GM21367 (cell line): ENCODE results near the gene FASLG.
"Not testable (repeated sequence)": the region's sequence is repeated elsewhere in the genome, so short reads cannot be mapped to it uniquely, and the experiment has no call there.

Experiments used
- ATAC-seq: cut with Tn5 transposase; IDR thresholded peaks from one replicate; pipeline ENCODE4 v1.9.1; 2021; ENCODE audit not compliant: unreplicated experiment

FASLG gene, protein sequence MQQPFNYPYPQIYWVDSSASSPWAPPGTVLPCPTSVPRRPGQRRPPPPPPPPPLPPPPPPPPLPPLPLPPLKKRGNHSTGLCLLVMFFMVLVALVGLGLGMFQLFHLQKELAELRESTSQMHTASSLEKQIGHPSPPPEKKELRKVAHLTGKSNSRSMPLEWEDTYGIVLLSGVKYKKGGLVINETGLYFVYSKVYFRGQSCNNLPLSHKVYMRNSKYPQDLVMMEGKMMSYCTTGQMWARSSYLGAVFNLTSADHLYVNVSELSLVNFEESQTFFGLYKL

DNA sequence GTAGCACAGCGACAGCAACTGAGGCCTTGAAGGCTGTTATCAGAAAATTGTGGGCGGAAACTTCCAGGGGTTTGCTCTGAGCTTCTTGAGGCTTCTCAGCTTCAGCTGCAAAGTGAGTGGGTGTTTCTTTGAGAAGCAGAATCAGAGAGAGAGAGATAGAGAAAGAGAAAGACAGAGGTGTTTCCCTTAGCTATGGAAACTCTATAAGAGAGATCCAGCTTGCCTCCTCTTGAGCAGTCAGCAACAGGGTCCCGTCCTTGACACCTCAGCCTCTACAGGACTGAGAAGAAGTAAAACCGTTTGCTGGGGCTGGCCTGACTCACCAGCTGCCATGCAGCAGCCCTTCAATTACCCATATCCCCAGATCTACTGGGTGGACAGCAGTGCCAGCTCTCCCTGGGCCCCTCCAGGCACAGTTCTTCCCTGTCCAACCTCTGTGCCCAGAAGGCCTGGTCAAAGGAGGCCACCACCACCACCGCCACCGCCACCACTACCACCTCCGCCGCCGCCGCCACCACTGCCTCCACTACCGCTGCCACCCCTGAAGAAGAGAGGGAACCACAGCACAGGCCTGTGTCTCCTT, at the start of gene FASLG:
Gene FASLG, plus strand, starts transcription at position 233 of the 583 bp plus-strand sequence. Its CDS starts 99 bp downstream, at position 332.
- no peak for ATAC-seq

DNA sequence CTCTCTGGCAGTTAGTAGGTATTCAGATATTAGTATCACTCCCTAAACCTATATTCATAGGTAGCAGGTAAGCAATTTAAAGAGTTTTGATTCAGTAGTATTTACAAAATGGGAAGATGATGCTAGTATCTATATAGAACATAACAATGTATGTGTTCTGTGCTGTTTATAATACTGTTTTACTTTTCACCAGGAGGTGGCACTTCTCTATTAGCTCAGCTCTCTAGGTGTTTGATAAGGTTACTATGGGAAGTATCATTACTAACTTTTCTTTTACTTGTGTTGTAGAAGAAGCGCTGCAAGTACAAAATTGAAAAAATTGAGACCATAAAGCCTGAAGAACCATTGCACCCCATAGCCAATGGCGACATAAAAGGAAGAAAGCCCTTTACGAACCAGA, 49.4 kb upstream of the FASLG start:
- no peak for ATAC-seq

DNA sequence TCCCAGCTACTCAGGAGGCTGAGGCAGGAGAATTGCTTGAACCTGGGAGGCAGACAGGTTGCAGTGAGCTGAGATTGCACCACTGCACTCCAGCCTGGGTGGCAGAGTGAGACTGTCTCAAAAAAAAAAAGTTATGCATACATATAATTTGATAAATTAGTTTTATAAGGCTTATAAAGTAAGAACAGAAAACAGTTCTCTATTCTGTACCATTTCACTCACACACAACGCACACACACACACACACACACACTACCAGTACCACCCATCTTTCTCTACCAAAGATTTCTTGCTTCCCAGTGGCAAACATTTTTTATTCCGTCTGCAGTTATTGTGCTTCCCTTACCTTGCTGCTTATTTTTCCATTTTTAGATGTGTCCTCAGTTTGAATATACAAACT, 46.4 kb upstream of the FASLG start:
- ATAC-seq = no peak

DNA sequence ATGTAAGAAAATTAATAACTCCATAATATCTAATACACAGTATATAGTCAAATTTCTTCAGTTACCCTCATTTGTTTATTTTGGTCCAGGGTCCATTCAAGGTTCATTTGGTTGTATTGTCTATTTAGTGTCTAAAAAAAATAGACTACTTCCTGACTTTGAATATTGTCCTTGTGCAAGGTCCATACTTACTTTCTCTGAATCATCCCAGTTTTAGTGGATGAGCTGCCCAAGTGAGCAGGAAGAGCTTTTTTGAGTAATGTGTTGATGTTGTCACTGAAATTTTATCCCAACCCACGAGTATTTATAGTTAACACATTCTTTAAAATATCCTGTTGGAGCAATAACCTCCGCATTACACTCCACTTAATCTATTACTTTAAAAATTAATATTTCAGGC, 45.6 kb upstream of the FASLG start:
- ATAC-seq = no peak

DNA sequence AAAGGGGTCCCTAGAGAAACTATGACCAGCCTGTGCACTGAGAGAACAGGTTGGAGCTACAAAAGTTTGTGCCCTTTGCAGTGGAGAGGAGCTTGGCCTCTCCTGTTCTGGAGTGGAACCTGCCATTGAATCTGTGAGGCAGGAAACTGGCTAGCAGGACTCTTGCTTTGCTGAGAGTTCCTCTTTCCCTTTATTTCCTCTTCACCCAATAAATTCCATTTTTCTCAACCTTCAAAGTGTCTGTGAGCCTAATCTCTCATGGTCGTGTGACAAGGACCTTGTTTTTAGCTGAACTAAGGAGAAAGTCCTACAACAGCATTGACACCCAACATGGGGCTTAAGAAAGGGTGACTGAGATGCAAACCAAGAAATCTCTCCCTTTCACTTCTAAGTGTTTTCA, 42.7 kb upstream of the FASLG start:
- no peak for ATAC-seq

DNA sequence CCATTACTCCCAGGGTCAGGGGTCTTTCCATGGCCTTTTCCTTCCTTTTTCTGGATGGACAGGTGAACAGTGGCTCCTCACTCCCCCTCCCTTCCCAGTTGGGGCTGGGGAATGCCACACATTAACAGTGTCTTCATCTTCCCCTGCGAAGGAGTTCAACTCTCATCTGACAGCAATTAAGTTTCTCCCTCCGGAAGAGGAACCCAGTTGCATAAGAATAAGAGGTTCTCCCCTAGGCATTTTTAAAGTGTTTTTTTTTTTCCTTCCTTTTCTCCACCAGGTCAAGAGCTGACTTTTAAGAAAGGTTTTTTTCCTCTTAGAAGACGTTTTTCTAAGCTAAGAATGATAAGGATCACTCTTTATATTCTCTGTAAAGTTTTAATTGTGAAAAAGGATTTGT, 42.3 kb upstream of the FASLG start:
- ATAC-seq = no peak

DNA sequence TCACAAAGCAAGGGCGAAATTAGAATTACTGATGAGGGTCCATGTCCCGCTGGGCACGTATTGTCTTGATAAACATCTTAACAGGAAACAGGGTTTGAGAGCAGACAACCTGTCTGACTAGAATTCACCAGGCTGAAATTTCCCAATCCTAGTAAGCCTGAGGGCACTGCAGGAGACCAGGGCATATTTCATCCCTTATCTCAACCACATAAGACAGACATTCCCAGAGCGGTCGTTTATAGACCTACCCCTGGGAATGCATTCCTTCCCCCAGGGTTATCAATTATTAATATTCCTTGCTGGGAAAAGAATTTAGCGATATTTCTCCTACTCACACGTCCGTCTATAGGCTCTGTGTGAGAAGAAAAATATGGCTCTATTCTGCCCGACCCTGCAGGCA, 38.3 kb upstream of the FASLG start:
- not testable (repeated sequence) for ATAC-seq

DNA sequence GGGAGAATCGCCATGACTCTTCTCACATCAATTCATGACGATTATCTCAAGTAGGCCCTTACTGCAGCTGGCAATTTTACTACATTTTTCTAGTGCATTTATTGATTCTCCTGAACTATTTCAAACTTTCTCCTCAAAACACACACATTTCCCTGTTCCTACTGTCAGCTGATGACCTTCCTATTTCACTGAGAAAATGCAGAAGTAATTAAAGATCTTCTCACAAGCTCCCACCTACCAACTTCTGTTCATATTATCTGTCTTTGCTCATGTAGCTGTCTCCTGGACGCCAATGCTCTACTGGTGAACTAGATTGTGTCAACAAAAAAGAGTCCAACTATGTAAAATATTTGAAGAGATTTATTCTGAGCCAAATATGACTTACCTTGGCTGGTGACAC, 36.4 kb upstream of the FASLG start:
- ATAC-seq = no peak

DNA sequence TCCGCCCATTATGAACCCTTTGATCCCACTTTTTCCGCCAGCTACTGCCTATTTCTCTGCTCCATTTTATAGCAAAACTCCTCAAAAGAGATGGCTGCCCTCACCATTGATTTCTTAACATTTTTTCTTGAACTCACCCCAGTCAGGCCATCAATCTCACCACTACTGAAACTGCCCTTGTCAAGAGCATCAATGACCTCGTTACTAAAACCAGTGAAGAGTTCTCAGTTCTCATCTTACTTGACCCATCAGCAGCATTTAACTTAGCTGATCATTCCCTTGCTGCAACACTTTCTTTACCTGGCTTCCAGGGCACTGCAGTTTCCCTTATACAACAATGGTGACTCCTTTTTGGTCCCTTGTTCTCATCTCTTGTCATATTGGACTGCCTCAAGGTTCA, 35.2 kb upstream of the FASLG start:
- ATAC-seq = no peak

DNA sequence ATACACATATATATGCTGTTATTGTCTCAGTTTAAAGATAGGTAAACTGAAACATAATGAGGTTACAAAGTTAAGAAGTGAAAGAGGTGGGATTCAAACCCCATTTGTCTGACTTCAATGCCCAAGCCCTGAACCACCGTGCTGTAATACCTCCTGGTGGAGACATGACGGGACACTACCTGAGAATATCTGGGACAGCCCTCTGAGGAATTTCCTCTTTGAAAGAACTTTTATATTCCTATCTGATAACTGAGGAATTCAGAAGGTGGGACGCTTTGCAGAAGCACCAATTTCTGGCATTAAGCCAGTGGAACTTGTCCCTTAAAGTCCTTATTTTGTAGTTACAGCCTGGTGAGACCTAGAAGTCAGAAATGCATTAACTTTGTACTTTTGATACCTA, 32.1 kb upstream of the FASLG start:
- ATAC-seq = no peak

DNA sequence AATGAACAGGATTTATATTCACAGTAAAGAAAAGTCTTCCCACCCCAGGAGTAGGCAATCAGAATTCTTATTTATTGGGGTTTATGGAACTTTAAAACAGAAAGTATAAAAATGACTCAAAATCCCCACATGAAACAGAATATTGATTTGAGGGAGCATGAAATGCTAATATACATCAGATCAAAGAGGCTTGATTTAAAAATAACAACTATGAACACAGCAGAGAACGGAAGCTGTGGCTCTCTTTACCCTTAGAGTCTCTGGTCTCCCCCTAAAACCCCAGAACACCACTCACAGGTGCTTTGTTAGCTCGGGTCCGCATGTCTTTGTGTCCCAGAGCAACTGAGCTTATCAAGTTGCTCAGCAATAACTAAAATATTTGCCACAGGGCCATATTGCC, 31.2 kb upstream of the FASLG start:
- ATAC-seq = no peak

DNA sequence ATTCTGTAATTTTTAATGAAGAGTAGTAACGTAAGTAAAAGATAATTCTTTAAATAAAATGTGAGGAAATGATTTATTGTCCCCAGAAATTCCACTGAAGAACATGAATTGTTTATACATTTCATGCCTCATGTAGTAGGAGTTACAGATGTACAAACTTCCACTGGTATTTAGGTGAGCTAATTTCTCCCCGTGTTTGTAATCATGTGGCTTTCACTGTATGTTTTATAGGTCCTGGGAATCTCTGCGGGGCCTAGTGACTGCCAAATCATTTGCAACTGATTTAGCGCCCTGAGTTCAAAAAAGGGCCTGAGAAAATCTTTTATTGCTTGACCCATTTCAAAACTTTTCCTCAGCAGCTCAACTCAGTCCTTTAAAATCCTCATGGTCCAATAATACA, 30.5 kb upstream of the FASLG start:
- no peak for ATAC-seq

DNA sequence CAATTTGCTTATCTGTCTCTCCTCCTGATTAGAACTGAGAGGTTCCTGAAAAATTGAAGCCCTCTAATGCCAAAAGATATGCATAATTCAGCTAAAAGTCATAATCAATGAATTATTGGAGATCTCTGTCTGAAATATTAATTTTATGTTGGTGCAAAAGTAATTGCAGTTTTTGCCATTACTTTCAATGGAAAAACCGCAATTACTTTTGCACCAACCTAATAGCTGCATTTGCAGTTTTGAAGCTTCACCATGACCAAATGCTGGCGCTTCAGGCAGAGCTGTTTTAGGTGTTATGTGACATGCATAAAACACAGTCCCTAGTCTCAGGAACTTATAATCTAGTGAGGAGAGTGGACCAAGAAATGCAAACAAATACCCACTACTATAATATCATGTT, 29.7 kb upstream of the FASLG start:
- ATAC-seq = no peak

DNA sequence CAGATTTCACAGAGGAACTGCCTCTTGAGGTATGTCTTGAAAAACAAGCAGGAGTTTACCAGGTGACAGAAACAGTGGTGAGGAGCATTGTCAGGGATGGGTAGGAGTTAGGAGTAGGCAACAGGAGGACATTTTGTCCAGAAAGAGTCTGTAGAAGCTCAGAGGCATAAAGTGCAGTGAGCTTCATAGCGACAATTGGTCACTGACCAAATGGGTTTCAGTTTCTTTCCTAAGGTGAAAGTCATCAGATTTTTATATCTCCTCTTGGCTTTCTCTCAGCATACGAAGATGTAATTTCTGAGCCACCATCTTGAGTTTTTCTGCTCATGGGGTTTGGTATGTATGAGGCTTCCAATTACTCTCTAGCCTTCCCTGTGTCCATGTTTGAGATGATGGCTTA, 29.3 kb upstream of the FASLG start:
- ATAC-seq = no peak

DNA sequence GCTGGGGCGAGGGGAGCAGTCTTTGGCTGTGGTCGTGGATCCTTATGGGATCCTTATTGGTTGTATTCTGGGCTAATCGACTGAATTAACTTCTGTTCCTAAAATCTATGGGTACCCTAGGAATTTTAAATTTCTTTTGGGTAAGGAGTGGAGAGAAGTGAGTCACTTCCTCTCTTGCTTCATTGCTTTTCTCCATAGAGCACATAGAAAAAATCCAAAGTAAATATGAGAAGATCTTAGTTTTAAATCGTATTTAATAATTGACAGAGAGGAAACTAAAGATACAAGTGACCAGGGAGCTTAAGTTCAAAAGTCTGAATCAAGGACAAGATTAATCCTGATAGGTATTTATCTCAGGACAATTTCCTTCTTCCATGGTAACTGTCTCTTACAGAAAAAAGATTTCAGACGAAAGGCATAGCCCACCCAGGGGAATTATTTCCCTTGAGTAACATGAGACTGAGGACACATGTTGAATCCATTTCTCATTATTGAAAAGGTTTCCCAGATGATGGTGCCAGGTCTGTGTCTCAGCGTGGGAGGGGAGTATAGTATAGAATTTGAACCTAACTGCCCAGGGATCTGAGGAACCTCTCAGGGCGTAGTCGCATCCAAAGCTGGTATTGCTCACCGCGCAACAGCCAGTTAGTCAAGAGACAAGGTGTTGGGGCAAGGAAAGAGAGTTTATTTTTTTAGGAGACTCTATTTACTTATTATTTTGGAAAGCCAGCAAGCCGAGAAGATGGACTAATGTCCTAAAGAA, 28.7 kb upstream of the FASLG start:
- no peak for ATAC-seq

DNA sequence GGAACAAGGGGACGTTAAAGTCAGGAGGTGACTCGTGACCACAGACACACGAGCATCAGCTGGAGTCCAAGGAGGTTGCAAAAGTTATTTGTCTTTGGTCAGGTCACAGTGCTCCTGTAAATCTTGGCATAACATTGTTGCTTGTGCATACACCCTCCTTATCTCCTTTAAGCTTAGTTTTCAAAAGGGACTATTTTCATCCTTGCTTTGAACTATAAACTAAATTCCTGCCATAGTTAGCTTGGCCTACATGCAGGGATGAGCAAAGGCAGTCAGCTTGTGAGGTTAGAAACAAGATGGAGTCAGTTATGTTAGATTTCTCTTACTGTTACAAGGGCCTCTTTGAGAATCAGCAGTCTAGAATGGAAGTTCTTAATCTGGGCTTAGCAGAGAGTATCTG, 28.0 kb upstream of the FASLG start:
- ATAC-seq = no peak

DNA sequence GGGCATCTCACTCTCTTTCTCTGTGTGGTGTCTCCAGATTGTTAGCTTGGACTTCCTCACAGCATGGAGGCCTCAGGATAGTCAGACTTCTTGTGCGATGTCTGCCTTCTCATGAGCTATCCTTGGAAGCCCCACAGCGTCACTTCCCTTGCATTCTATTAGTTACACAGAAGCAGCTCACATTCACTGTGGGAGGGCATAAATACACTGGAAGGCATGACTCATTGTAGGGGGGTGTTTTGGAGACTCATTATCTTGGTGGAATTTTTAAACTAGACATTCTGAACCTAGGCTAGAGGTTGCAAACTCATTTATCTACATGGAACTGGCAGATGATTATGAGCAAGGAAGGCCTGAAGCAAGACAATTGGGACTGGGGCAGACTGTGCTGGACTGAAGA, 21.4 kb upstream of the FASLG start:
- ATAC-seq = no peak

DNA sequence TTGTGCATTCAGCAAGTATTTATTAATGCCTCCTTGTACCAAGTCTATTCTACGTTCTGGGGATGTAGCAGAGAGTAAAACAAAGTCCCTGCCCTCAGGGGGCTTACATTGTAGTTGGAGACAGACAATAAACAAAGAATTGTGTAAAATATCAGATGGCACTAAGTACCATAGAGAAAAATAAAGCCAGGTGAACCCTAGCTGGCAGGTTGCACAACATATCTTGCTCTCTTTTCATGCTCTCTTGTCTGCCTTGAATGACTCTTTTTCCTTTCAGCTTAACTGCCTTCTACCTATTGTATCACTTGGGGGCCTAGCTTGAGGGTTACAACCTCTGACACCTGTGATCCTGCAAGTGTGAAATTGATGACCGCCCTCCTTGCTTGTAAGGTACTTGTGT, 20.7 kb upstream of the FASLG start:
- no peak for ATAC-seq

DNA sequence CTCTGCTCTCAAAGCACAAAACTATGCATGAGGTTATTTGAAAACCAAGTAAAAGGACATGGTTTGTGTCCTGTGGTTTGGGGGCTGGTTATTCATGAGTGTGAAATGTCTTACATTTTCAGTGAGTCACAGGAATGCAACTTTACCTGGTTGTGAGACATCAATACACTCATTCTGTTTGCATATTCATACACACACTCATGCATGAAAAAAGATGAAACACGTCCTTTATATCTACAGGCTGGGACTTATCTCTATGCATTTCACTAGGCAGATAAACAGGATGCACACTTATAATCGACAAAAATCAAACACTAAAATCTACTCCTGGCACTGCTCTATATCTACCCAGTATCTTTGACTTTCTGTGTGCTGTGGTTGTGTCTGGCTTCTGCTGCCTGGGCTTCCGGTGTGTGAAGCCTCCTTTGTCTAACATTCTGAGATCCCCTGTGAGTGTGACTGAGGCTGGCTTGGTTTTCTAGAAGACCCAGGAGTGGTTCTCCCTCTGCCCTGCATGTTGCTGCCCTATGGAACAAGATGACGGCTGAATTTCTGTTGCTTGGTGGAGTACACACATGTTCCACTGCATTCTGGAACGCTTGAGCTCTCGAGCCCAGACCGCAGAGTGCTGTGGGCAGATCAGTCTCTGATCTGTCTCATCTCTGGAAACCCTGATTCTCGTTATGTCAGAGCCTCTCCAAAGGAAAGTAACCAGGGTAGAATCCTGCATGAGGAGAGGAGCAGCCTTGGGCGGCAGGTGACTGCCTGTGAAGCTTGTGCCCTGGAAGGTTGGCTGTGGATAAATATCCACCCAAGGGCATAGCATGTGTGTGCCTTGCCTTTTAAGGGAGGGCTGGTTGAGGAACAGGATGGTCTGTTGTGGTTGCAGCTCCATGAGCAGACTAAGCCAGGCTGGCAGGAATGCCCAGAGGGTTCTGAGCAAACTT, 19.7 kb upstream of the FASLG start:
- ATAC-seq = peak; percentile 78

DNA sequence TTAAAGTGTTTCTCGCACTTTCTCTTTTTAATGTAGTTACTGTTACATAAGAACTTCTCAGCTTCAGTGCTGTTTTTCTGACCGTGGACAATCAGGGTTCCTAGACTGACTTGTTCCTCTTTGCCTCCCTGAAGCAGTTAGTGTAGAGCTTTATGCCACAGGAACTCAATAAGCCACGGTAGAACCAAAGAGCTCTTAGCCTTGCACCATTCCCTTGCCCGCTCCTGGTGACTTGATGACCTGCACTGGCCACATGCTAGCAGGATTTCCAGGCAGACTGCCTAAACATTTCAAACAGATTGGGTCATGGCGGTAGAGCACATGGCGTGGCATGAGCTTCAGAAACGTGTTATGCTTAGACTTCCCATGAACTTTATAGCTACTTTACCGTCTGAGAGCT, 18.8 kb upstream of the FASLG start:
- no peak for ATAC-seq

DNA sequence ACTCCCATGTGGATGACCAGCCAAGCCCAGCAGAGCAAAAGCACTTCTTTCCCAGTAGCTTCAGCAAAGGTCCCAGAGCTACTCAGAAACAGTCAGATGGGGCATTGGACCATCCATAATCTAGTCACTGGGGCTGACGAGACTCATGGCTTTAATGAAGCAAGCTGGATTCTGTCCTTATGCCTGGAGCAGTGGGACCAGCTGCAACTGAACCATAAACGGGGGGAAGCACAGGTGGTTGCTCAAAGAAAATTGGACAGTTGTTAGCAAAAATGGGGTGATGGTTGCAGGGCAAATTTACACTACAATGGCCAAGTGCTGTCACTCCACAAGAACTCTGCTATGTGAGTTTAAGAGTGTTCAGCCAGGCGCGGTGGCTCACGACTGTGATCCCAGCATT, 17.4 kb upstream of the FASLG start:
- ATAC-seq = no peak
